Thyroid gland (tissue), 4 donors: ENCODE results near the gene SPTY2D1. TPM values are rescaled to one million over a fixed set of nuclear protein-coding genes. Genes with fewer than 3 reads are reported as not detected.
A peak's percentile ranks its signal among the peaks of the same experiment; 100 is the strongest.

Source experiments
- DNase-seq, 2 donors: peaks; one replicate each; pipeline ENCODE4 v3.0.0-alpha.2; 2019
- H3K27ac ChIP-seq, 3 donors: fragments of 200-600 bp; sonication (generic); 1 replicate in 2 of 3; 2 replicates in 1 of 3; pipeline ENCODE4 v1.5.1; 2016 to 2019; ENCODE audit warnings: mild to moderate bottlenecking in 1 of 3, moderate library complexity in 1 of 3
- H3K27me3 ChIP-seq: fragments of 200-600 bp; sonication (generic); one replicate; pipeline ENCODE4 v1.5.1; 2019
- H3K36me3 ChIP-seq, 2 donors: fragments of 200-600 bp; sonication (generic); one replicate each; pipeline ENCODE4 v1.5.1; 2016 to 2019
- H3K4me1 ChIP-seq, 2 donors: fragments of 200-600 bp; sonication (generic); one replicate each; pipeline ENCODE4 v1.5.1; 2017 to 2019
- H3K4me3 ChIP-seq, 3 donors: fragments of 200-600 bp; sonication (generic); replicated peaks in 1 of 3; 1 replicate in 2 of 3; 2 replicates in 1 of 3; pipeline ENCODE4 v1.5.1; 2016; ENCODE audit warnings: mild to moderate bottlenecking in 1 of 3
- H3K9me3 ChIP-seq: fragments of 200-600 bp; sonication (generic); one replicate; pipeline ENCODE4 v1.5.1; 2017
- POLR2A ChIP-seq, 2 donors: fragments of 450-650 bp; IDR thresholded peaks; one replicate each; pipeline ENCODE4 v1.6.1; 2017; ENCODE audit warnings: antibody characterized with exemption in 2 of 2, mild to moderate bottlenecking in 2 of 2, moderate library complexity in 1 of 2
- WGBS, 2 donors: methylation state at CpG; one replicate each; pipeline ENCODE4 v1.1.5; 2017; 5-methylcytosine and 5-hydroxymethylcytosine counted together
- intact Hi-C: fragments of 100-400 bp; cut with DNase I; formaldehyde crosslinking; loops from one replicate; pipeline ENCODE4 v1.15.1; 2023
- total RNA-seq, 4 donors: library from RNA; depleted of rRNA; stranded (reverse); fragments of >200 nt; gene quantifications; one replicate each; pipeline ENCODE4 v1.2.3, GENCODE V29; 2016
- TF ChIP-seq, protein P1 (sequence below), 6 experiments: fragments of 200-600 bp in 3 of 6; fragments of 450-650 bp in 3 of 6; sonication (generic) in 3 of 6; IDR thresholded peaks; one replicate each; pipeline ENCODE4 v1.5.1; 2016 to 2019; ENCODE audit warnings: antibody characterized with exemption in 6 of 6, mild to moderate bottlenecking in 2 of 6, inconsistent platforms in 1 of 6, moderate library complexity in 1 of 6

Gene SPTY2D1
- total RNA-seq, 4 donors from 2014 or later = 18.1 to 26.9 (median 24.9) TPM

DNA sequence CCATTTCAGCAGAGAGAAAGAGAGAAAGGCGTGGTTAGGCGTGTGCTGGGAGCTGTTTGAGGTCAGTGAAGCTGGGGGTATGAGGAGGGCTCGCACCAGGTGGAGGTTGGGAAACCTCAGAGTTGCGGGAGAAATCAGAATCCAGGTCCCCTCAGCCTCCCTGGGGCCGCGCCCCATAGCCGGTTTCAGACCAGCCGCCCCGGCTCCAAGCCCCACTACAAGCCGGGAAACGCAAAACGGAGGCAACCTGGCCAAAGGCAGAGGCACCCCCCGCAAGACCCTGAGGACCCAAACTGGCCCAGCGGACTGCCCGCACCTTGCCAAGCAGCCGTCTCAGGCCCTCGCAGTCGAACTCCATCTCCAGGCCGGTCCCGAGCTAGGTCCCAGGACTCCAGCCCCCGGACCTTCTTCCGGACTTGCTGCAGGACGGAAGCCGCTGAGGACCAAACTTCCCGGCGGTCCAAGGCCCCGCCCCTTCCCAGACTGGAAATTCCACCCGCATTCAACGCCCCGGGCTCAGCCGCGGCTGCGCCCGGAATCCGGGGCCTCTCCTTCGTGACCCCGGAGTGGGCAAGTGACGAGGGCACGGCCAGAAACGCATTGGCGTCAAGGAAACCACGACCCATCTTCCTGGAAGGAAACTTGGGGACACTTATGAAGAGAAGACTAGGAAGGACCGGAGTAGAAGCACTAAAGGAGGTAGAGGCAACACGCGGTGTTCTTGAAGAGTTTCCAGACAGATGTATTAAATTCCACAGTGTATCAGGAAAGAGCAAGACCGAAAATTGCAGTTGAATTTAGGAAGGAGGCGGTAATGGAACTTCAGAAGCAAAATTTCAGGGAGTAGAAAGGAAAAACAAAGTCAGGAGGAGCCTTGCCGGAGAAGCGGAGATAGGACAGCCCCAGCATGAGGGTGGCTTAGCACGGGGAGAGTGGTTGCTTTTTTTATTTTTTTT lies 45.6 kb downstream of the SPTY2D1 start, which contains the start of gene UEVLD:
Gene UEVLD, minus strand, starts transcription at position 438 of the 956 bp plus-strand sequence. Its CDS starts 80 bp downstream, at position 358.
- intact Hi-C loops = loop anchor here (10.0 kb wide), 1 partner anchor 46 kb away; the partner anchor contains the start of gene SPTY2D1
- peaks cover 9 to 15% of the 10 kb centered on the region in 2 donors for H3K4me1 ChIP-seq
- WGBS, 2 donors = 1 to 3% methylated on average over 28 to 41 of the region's 50 CpGs

DNA sequence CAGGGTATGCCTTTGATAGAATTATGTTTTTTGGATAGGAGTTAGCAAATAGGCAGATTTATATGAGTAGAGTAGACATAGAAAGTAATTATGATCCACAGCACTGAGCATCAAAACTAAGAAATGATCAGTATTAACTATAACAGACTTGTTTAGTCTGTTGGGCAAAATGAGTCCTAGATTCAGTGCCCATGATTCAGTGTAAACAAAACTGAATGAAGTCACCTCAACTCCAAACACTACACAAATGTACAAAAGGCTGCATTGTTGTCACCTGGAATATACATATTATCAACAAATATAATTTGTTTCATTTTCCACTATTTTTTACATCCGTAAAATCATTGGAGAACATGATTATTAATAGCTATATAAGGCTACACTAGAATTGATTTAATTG lies 52.3 kb downstream of the SPTY2D1 start:
- Histone ChIP-seq H3K27me3 (no peaks in the 10 kb centered on the region), H3K36me3 (peaks cover 5% of the 10 kb centered on the region in 2 donors), H3K4me1 (no peaks in the 10 kb centered on the region), H3K9me3 (no peaks in the 10 kb centered on the region), H3K27ac (no peak overlapping the region), H3K4me3 (no peak overlapping the region)
- 90 to 98% methylated on average over 1 of the region's 1 CpG for WGBS, 2 donors
- TF ChIP-seq, protein P1, sequence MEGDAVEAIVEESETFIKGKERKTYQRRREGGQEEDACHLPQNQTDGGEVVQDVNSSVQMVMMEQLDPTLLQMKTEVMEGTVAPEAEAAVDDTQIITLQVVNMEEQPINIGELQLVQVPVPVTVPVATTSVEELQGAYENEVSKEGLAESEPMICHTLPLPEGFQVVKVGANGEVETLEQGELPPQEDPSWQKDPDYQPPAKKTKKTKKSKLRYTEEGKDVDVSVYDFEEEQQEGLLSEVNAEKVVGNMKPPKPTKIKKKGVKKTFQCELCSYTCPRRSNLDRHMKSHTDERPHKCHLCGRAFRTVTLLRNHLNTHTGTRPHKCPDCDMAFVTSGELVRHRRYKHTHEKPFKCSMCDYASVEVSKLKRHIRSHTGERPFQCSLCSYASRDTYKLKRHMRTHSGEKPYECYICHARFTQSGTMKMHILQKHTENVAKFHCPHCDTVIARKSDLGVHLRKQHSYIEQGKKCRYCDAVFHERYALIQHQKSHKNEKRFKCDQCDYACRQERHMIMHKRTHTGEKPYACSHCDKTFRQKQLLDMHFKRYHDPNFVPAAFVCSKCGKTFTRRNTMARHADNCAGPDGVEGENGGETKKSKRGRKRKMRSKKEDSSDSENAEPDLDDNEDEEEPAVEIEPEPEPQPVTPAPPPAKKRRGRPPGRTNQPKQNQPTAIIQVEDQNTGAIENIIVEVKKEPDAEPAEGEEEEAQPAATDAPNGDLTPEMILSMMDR (IDR thresholded peaks at IDR 0.05) = no peak
- no peak for TF ChIP-seq POLR2A (IDR thresholded peaks at IDR 0.05)
- intact Hi-C loops = loop anchor here (10.0 kb wide), 1 partner anchor 53 kb away; the partner anchor contains the start of gene SPTY2D1
- DNase-seq = no peak

More for the DNA sequence above, 45.6 kb downstream of the SPTY2D1 start, which contains the start of gene UEVLD:
- Histone ChIP-seq H3K27ac (peak within 1 kb of the TSS in 2 of 3 donors; percentile 54 to 85), H3K36me3 (no peaks in the 10 kb centered on the region), H3K27me3 (no peaks in the 10 kb centered on the region), H3K4me3 (peak within 1 kb of the TSS; percentile 21 to 55 (median 36)), H3K9me3 (no peaks in the 10 kb centered on the region)
- DNase-seq = peak; percentile 89
- TF ChIP-seq, protein P1 (IDR thresholded peaks at IDR 0.05) = no peak
- peak in 1 of 2 donors; percentile 70 for TF ChIP-seq POLR2A (IDR thresholded peaks at IDR 0.05)

DNA sequence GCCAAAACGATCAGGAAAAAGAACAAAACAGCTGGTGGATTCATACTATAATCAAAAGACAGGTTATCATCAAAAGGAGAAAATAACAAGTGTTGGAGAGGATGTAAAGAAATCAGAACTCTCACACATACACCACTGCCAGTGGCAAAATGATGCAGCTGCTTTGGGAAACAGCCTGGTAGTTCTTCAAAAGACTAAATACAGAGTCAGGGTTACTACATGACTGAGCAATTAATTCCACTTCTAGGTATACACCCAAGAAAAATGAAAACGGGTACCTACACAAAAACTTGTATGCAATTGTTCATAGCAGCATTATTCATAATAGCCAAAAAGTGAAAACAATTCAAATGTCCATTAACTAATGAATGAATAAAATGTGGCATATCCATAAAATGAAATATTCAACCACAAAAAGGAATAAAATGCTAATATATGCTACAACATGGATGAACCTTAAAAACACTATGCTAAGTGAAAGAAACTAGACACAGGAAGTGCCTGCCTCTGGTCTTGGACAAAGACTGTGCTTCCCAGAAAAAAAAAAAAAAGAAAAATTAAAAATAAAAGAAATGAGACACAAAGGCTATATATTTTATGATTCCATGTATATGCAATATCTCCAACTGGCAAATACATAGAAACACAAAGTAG lies 53.9 kb downstream of the SPTY2D1 start:
- no peak overlapping the region for H3K27ac ChIP-seq
- no peak overlapping the region for H3K4me3 ChIP-seq
- intact Hi-C loops = loop anchor here (10.0 kb wide), 1 partner anchor 55 kb away; the partner anchor contains the start of gene SPTY2D1
- TF ChIP-seq POLR2A (IDR thresholded peaks at IDR 0.05) = no peak
- TF ChIP-seq, protein P1 (IDR thresholded peaks at IDR 0.05) = no peak
- H3K4me1 ChIP-seq = no peaks in the 10 kb centered on the region
- H3K36me3 ChIP-seq = peaks cover 8 to 10% of the 10 kb centered on the region in 2 donors
- 88 to 95% methylated on average over 2 of the region's 2 CpGs for WGBS, 2 donors
- H3K27me3 ChIP-seq = no peaks in the 10 kb centered on the region
- no peaks in the 10 kb centered on the region for H3K9me3 ChIP-seq
- no peak for DNase-seq

DNA sequence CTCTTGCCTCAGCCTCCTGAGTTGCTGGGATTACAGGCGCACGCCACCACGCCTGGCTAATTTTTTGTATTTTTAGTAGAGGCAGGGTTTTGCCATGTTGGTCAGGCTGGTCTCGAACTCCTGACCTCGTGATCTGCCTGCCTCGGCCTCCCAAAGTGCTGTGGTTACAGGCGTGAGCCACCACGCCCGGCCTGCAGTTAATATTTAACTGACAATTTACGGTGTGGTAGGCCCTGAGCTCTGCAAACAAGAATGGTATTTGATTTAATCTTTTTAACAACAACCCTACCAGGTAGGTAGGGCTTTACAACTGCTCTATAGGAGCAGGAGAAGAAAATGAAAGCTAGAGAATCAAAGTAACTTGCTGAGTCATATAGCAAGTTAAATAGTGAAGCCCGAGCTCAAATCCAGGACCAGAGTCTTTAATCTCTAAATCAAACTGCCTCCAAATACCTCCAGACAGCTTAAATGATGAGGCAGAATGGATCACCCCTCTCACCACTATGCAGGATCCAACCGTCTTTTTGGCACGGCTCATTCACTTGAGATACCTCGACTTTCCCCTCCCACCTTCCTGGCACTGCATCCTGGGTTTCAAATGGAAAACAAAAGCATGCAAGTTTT lies 55.1 kb downstream of the SPTY2D1 start:
- WGBS, 2 donors = 88 to 91% methylated on average over 14 of the region's 14 CpGs
- Histone ChIP-seq H3K4me3 (no peak overlapping the region), H3K27me3 (no peaks in the 10 kb centered on the region), H3K36me3 (peaks cover 10 to 19% of the 10 kb centered on the region in 2 donors), H3K27ac (no peak overlapping the region), H3K4me1 (no peaks in the 10 kb centered on the region), H3K9me3 (no peaks in the 10 kb centered on the region)
- TF ChIP-seq POLR2A (IDR thresholded peaks at IDR 0.05) = no peak
- TF ChIP-seq, protein P1 (IDR thresholded peaks at IDR 0.05) = no peak
- intact Hi-C loops = no loop called here
- DNase-seq = no peak
